ENCODE measurements around the gene CAMKK2. TPM values are rescaled to one million over a fixed set of nuclear protein-coding genes. Genes with fewer than 3 reads are reported as not detected.
"Not testable (repeated sequence)": the region's sequence is repeated elsewhere in the genome, so short reads cannot be mapped to it uniquely, and the experiment has no call there.

Gene CAMKK2
- total and polyA plus RNA-seq, 2 donors, result 11.2 to 14.0 TPM

DNA sequence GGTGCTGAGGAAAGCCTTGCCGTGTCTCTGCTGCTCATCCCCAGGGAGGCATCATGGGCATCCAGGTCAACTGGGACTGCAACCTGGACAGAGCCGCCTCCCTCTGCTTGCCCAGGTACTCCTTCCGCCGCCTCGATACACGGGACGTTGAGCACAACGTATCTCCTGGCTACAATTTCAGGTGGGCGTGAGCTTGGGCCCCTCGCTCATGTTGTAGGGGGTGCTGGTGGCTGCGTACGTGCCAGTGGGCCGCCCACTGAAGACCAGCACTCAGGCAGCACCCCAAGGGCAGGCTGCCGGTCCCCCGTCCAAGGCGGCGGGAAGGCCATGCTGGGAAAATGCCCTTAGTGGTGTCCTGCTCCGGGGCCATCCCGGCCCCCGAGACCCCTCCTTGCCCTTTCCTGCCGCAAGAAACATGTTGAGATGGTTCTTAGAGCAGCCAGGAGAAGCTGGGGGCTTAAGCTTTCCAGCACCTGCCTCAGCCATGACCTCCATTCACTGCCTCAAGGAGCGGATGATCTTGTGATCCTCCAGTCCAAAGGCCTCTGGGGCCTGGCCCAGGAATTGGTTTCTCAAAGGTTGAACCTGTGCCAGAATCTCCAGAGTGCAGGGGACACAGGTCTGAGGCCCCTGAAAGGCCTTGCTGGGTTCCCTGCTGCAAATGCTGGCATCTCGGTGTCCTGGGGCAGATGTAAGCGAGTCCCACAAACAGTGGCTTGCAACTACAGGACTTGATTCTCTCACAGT is 67.4 kb downstream of the CAMKK2 start:
- no peaks in the 10 kb centered on the region for H3K27me3 ChIP-seq (ENCODE audit: control insufficient read depth in 2 of 2, insufficient read depth in 1 of 2, low read length in 1 of 2)
- H3K36me3 ChIP-seq (ENCODE audit: control insufficient read depth in 2 of 2, insufficient read depth in 2 of 2, low read length in 1 of 2), result peaks cover 20 to 22% of the 10 kb centered on the region in 2 donors
- no peaks in the 10 kb centered on the region for H3K9me3 ChIP-seq (ENCODE audit: control insufficient read depth in 2 of 2, insufficient read depth in 1 of 2, low read length in 1 of 2)
- no peak overlapping the region for H3K4me3 ChIP-seq (ENCODE audit: low read length in 2 of 2)
- peaks cover 4 to 11% of the 10 kb centered on the region in 2 donors for H3K4me1 ChIP-seq (ENCODE audit: control insufficient read depth in 2 of 2, insufficient read depth in 2 of 2, low read length in 2 of 2)
- WGBS, result 99% methylated on average over 24 of the region's 24 CpGs
- DNase-seq (ENCODE audit: low read depth in 6 of 9, low spot score in 9 of 9), result no peak
- no peak overlapping the region for H3K27ac ChIP-seq (ENCODE audit: low read depth in 1 of 2, low read length in 1 of 2)

DNA sequence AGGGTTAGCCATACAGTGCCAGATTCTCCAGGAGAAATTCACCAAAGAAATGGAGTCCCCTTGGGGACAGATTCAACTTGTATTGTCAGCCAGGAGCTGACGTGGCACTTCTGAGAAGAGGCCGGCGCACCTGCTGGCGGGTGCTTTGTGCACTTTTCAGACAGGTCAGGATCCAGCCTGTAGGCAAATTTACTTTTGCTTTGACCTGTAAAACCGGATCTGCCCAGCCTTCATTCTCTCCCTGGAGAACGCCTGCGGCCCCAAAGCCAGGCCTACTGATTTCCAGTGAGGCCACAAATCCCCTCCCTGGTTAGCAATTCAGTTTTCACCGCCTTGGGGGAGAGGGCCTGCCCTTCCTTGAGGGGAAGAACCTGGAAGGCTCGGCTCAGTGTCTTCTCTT is 69.2 kb downstream of the CAMKK2 start:
- H3K9me3 ChIP-seq (ENCODE audit: control insufficient read depth in 2 of 2, insufficient read depth in 1 of 2, low read length in 1 of 2), result peaks cover 0 to 2% of the 10 kb centered on the region in 2 donors
- 95% methylated on average over 9 of the region's 9 CpGs for WGBS
- DNase-seq (ENCODE audit: low read depth in 6 of 9, low spot score in 9 of 9), result no peak
- H3K4me1 ChIP-seq (ENCODE audit: control insufficient read depth in 2 of 2, insufficient read depth in 2 of 2, low read length in 2 of 2), result peaks cover 14 to 28% of the 10 kb centered on the region in 2 donors
- peaks cover 5 to 13% of the 10 kb centered on the region in 2 donors for H3K36me3 ChIP-seq (ENCODE audit: control insufficient read depth in 2 of 2, insufficient read depth in 2 of 2, low read length in 1 of 2)
- H3K27me3 ChIP-seq (ENCODE audit: control insufficient read depth in 2 of 2, insufficient read depth in 1 of 2, low read length in 1 of 2), result no peaks in the 10 kb centered on the region
- H3K4me3 ChIP-seq (ENCODE audit: low read length in 2 of 2), result no peak overlapping the region
- no peak overlapping the region for H3K27ac ChIP-seq (ENCODE audit: low read depth in 1 of 2, low read length in 1 of 2)

DNA sequence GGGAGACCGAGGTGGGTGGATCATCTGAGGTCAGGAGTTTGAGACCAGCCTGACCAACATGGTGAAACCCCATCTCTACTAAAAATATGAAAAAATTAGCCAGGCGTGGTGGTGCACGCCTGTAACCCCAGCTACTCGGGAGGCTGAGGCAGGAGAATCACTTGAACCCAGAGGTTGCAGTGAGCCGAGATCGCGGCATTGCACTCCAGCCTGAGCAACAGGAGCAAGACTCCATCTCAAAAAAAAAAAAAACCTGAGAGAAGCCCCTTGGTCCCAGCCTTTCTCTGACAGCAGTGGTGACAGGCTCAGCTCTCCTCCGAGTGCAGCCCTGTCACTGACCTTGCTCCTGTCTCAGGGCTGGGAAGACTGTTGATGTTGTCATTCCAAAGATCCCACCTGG is 69.6 kb downstream of the CAMKK2 start:
- H3K36me3 ChIP-seq (ENCODE audit: control insufficient read depth in 2 of 2, insufficient read depth in 2 of 2, low read length in 1 of 2), result peaks cover 7 to 14% of the 10 kb centered on the region in 2 donors
- H3K27ac ChIP-seq (ENCODE audit: low read depth in 1 of 2, low read length in 1 of 2); H3K4me3 ChIP-seq (ENCODE audit: low read length in 2 of 2); DNase-seq (ENCODE audit: low read depth in 6 of 9, low spot score in 9 of 9); H3K27me3 ChIP-seq (ENCODE audit: control insufficient read depth in 2 of 2, insufficient read depth in 1 of 2, low read length in 1 of 2); H3K9me3 ChIP-seq (ENCODE audit: control insufficient read depth in 2 of 2, insufficient read depth in 1 of 2, low read length in 1 of 2): not testable (repeated sequence)
- WGBS, result 98% methylated on average over 8 of the region's 8 CpGs
- H3K4me1 ChIP-seq (ENCODE audit: control insufficient read depth in 2 of 2, insufficient read depth in 2 of 2, low read length in 2 of 2), result peaks cover 14 to 28% of the 10 kb centered on the region in 2 donors

DNA sequence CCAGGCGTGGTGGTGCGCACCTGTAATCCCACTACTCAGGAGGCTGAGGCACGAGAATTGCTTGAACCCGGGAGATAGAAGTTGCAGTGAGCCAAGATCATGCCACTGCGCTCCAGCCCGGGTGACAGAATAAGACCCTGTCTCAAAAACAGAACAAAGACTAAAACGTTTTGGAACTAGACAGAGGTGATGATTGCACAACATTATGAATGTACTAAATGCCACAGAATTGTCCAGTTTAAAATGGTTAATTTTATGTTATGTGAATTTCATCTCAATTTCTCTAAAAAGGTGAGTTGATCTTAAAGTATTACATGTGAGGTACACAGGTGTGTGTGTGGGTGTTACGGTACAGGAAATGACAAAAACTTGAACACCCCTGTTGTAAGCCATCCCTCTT is 70.1 kb downstream of the CAMKK2 start:
- peaks cover 14 to 28% of the 10 kb centered on the region in 2 donors for H3K4me1 ChIP-seq (ENCODE audit: control insufficient read depth in 2 of 2, insufficient read depth in 2 of 2, low read length in 2 of 2)
- no peak for DNase-seq (ENCODE audit: low read depth in 6 of 9, low spot score in 9 of 9)
- peaks cover 7 to 16% of the 10 kb centered on the region in 2 donors for H3K36me3 ChIP-seq (ENCODE audit: control insufficient read depth in 2 of 2, insufficient read depth in 2 of 2, low read length in 1 of 2)
- 95% methylated on average over 8 of the region's 8 CpGs for WGBS
- no peaks in the 10 kb centered on the region for H3K27me3 ChIP-seq (ENCODE audit: control insufficient read depth in 2 of 2, insufficient read depth in 1 of 2, low read length in 1 of 2)
- H3K4me3 ChIP-seq (ENCODE audit: low read length in 2 of 2), result no peak overlapping the region
- H3K27ac ChIP-seq (ENCODE audit: low read depth in 1 of 2, low read length in 1 of 2), result no peak overlapping the region
- peaks cover 0 to 2% of the 10 kb centered on the region in 2 donors for H3K9me3 ChIP-seq (ENCODE audit: control insufficient read depth in 2 of 2, insufficient read depth in 1 of 2, low read length in 1 of 2)

DNA sequence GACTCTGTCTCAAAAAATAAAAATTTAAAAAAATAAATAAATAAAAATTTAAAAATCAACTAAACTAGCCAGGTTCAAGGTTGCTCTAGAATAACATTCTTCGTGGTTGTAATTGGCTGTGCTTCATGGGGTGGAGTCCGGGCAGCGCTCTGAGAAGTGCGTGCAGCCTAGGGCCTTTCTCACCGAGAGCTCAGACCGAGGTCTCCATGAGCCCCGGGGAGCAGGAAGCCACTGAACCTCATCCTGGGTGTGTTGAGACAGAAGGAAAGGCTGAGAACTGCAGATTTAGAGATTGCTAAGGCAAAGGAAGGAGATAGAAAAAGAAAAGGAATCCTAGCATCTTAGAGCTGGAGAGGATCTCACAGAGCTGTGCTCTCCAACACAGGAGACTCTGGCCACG is 71.9 kb downstream of the CAMKK2 start:
- Histone ChIP-seq H3K36me3 (ENCODE audit: control insufficient read depth in 2 of 2, insufficient read depth in 2 of 2, low read length in 1 of 2) (peaks cover 7 to 19% of the 10 kb centered on the region in 2 donors), H3K27ac (ENCODE audit: low read depth in 1 of 2, low read length in 1 of 2) (peak overlapping the region; percentile 36 to 91), H3K9me3 (ENCODE audit: control insufficient read depth in 2 of 2, insufficient read depth in 1 of 2, low read length in 1 of 2) (peaks cover 0 to 2% of the 10 kb centered on the region in 2 donors), H3K4me3 (ENCODE audit: low read length in 2 of 2) (no peak overlapping the region), H3K27me3 (ENCODE audit: control insufficient read depth in 2 of 2, insufficient read depth in 1 of 2, low read length in 1 of 2) (no peaks in the 10 kb centered on the region), H3K4me1 (ENCODE audit: control insufficient read depth in 2 of 2, insufficient read depth in 2 of 2, low read length in 2 of 2) (peaks cover 14 to 28% of the 10 kb centered on the region in 2 donors)
- whole genome bisulfite sequencing, result 26% methylated on average over 8 of the region's 8 CpGs
- DNase-seq (ENCODE audit: low read depth in 6 of 9, low spot score in 9 of 9), result peak in 2 of 9 donors; percentile 51 to 74

GRCh38 chr12:121223292-121224285 is 72.9 kb downstream of the CAMKK2 start:
- Histone ChIP-seq H3K4me3 (ENCODE audit: low read length in 2 of 2) (no peak overlapping the region), H3K27me3 (ENCODE audit: control insufficient read depth in 2 of 2, insufficient read depth in 1 of 2, low read length in 1 of 2) (no peaks in the 10 kb centered on the region), H3K36me3 (ENCODE audit: control insufficient read depth in 2 of 2, insufficient read depth in 2 of 2, low read length in 1 of 2) (peaks cover 3 to 17% of the 10 kb centered on the region in 2 donors), H3K27ac (ENCODE audit: low read depth in 1 of 2, low read length in 1 of 2) (peak overlapping the region; percentile 88 to 91), H3K4me1 (ENCODE audit: control insufficient read depth in 2 of 2, insufficient read depth in 2 of 2, low read length in 2 of 2) (peaks cover 14 to 28% of the 10 kb centered on the region in 2 donors), H3K9me3 (ENCODE audit: control insufficient read depth in 2 of 2, insufficient read depth in 1 of 2, low read length in 1 of 2) (peaks cover 0 to 2% of the 10 kb centered on the region in 2 donors)
- DNase-seq (ENCODE audit: low read depth in 6 of 9, low spot score in 9 of 9), result peak in 2 of 9 donors; percentile 71 to 80
- WGBS, result 62% methylated on average over 19 of the region's 19 CpGs

- Histone ChIP-seq H3K36me3 (ENCODE audit: control insufficient read depth in 2 of 2, insufficient read depth in 2 of 2, low read length in 1 of 2) (peaks cover 3 to 21% of the 10 kb centered on the region in 2 donors), H3K4me3 (ENCODE audit: low read length in 2 of 2) (no peak overlapping the region), H3K4me1 (ENCODE audit: control insufficient read depth in 2 of 2, insufficient read depth in 2 of 2, low read length in 2 of 2) (peaks cover 14 to 28% of the 10 kb centered on the region in 2 donors), H3K27me3 (ENCODE audit: control insufficient read depth in 2 of 2, insufficient read depth in 1 of 2, low read length in 1 of 2) (no peaks in the 10 kb centered on the region), H3K27ac (ENCODE audit: low read depth in 1 of 2, low read length in 1 of 2) (peak overlapping the region; percentile 49 to 91), H3K9me3 (ENCODE audit: control insufficient read depth in 2 of 2, insufficient read depth in 1 of 2, low read length in 1 of 2) (peaks cover 0 to 2% of the 10 kb centered on the region in 2 donors)
- peak in 1 of 9 donors; percentile 18 for DNase-seq (ENCODE audit: low read depth in 6 of 9, low spot score in 9 of 9)
- 90% methylated on average over 10 of the region's 10 CpGs for WGBS
Measured at GRCh38 chr12:121222847-121223246, 73.7 kb downstream of the CAMKK2 start.

DNA sequence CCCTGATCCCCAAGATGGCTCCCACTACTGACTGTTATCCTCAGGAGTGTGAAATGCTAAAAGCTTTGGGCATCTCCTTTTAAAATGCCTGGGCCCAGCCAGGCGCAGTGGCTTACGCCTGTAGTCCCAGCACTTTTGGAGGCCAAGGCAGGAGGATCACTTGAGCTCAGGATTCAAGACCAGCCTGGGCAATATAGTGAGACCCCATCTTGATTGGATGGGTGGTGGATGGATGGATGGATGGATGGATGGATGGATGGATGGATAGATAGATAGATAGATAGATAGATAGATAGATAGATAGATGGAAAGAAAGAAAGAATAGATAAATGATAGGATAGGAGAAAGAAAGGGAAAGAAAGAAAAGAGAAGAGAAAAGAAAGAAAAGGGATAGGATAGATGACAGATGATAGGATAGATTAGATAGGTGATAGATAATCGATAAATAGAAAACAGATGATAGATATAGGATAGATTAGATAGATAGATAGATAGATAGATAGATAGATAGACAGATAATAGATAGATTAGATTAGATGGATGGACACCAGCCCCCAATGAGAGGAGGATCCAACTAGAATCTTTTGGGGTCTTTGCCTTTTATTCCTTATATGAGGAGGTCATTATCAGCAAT is 77.0 kb downstream of the CAMKK2 start:
- no peak overlapping the region for H3K27ac ChIP-seq (ENCODE audit: low read depth in 1 of 2, low read length in 1 of 2)
- no peak overlapping the region for H3K4me3 ChIP-seq (ENCODE audit: low read length in 2 of 2)
- DNase-seq (ENCODE audit: low read depth in 6 of 9, low spot score in 9 of 9), result no peak
- peaks cover 3 to 28% of the 10 kb centered on the region in 2 donors for H3K36me3 ChIP-seq (ENCODE audit: control insufficient read depth in 2 of 2, insufficient read depth in 2 of 2, low read length in 1 of 2)
- peaks cover 0 to 2% of the 10 kb centered on the region in 2 donors for H3K9me3 ChIP-seq (ENCODE audit: control insufficient read depth in 2 of 2, insufficient read depth in 1 of 2, low read length in 1 of 2)
- WGBS, result over 99% methylated on average over 3 of the region's 3 CpGs
- no peaks in the 10 kb centered on the region for H3K27me3 ChIP-seq (ENCODE audit: control insufficient read depth in 2 of 2, insufficient read depth in 1 of 2, low read length in 1 of 2)
- H3K4me1 ChIP-seq (ENCODE audit: control insufficient read depth in 2 of 2, insufficient read depth in 2 of 2, low read length in 2 of 2), result peaks cover 11 to 20% of the 10 kb centered on the region in 2 donors

All from thymus (tissue), 11 donors.